ENCODE measurements around the gene AIFM3.

- TF ChIP-seq YY1 (IDR thresholded peaks at IDR 0.05; ENCODE audit: low read depth), result no peak
- TF ChIP-seq TCF12 (IDR thresholded peaks at IDR 0.05; ENCODE audit: low read depth), result no peak
- TF ChIP-seq USF1 (IDR thresholded peaks at IDR 0.05), result no peak
- TF ChIP-seq EP300 (IDR thresholded peaks at IDR 0.05; ENCODE audit: borderline replicate concordance), result no peak
These were observed 23.0 kb upstream of the AIFM3 start for GRCh38 chr22:20944042-20944441.

Measured in Ishikawa (cell line).